NOMO-1 treated with dmso at 0.1 percent for 144 hours (cell line): ENCODE measurements around the gene FBLL1.
"Not testable (repeated sequence)": the region's sequence is repeated elsewhere in the genome, so short reads cannot be mapped to it uniquely, and the experiment has no call there.

Experiments
- DNase-seq: peaks from one replicate; lab custom pipeline; 2025; ENCODE audit not compliant: unreplicated experiment; lab: John Stamatoyannopoulos, UW

The FBLL1 gene

DNA sequence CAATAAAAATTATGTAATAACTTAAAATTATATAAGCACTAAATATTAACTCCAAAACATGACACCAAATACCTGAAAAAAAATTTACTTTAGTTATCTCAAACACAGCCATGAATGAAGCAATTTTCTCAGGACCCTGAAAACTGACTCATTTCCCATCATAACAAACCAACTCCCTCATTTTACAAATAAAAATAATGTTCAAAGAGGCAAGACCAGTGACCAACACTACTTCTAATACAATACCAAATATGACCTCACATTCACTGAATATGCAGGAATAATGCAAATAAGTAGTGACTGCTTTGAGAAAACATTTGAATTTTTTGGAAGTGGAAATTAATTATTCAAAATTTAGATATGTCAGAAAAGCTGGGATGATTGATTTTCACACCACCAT lies 21.6 kb downstream of the FBLL1 start:
- no peak for DNase-seq

DNA sequence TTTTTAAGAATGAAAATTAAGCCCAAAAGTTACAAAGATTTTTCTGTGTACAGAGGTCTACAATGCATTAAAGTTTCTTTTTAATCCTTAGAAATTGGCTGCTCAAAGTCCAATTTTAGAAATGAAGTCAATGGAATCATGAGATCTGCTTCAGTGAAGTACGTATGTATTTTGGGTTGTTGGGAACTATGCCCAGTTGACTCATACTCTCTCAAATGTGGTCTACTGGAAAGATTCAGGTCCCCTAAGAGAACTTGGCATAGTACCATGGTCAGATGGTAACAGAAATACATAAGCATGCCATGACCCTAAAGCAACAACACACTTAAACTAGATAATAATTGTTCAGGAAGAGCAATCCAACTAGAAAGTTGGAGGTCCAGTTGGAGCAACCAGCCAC lies 23.0 kb downstream of the FBLL1 start:
- DNase-seq: no peak

DNA sequence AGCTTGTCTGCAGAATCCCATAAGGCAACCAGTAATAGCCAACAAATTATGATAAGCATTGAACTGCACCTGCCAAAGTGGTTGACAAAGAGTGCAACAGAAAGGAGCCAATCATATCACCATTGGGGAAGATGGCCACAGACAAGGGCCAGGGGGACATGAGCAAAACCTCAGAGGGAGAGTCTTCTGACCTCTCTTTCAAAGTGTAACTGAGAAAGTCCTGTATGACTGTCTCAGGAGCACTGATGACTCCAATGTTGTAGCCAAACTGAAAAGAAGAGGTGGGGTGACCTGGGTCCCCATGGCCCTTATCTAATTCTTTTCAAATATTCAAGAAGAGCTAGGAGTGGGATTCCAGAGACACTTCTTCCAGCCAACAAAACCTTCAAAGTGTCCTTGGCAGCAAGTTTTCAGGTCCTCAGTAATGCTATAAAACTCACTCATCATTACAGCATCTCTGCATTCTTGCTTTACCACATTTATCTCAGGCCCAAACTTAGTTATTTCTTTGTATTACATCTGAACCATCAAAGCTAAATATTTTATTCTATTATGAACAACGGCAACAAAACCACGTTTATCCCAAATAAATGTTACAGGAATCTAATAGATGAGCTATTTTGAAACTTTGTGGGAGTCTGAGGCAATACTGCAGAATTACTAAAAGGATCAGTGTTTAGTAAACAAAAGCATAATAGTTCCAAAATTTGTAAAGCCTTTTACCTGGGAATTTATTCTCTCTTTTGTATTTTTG lies 24.4 kb downstream of the FBLL1 start:
- DNase-seq: no peak

DNA sequence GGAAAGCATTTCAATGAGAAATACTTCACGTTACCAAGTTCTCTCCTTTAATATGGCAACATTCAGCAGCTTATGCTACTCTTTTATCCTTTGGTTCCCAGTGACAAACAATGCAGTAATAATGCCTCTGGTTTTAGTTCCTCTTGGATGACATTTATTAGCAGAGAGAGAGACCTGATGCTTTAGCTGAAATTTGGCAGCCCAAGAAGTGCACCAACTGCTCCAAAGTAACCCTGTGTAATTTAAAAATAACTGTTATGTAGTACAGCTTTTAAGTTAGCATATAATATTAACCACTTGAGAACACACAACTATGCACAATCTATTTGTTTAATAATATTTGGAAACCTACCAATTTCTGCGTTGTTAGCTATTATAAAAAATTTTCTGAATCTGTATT lies 28.3 kb downstream of the FBLL1 start:
- no peak for DNase-seq

DNA sequence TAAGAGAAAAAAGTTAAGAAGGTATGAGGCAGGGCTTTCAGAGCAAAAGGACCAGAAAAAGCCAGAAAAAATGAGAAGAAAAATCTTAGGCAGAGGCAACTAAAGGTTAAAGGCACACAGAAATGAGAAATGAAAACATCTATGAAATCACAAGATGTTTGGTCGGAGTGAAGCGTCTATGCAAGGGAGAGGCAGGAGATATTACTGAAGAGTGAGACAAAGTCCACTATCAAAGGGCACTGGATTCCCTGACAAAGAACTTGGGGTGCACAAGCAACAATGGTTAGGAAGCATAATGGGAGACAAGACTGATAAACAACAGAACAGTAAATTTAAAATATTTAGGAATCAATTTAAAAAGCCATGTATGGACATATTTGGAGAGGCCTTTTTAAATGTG lies 33.2 kb downstream of the FBLL1 start:
- no peak for DNase-seq

DNA sequence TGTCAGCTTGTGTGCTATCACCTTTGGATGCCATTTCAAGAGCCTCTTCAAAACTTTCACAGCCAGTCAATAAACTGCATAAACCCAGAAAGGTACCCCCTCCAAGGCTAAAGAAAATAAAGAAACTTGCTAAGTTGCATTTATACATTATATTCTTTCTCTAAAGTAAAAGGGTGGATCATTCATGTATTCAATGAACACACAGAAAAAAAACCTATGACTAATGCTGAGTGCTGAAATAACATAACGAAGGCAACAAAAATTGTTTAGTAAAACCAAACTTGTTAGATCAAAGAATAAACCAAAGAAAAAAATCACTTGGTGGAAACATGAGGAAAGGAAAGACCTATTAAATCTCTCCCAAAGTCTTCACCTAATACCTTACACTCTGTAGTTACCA lies 34.9 kb downstream of the FBLL1 start:
- no peak for DNase-seq

DNA sequence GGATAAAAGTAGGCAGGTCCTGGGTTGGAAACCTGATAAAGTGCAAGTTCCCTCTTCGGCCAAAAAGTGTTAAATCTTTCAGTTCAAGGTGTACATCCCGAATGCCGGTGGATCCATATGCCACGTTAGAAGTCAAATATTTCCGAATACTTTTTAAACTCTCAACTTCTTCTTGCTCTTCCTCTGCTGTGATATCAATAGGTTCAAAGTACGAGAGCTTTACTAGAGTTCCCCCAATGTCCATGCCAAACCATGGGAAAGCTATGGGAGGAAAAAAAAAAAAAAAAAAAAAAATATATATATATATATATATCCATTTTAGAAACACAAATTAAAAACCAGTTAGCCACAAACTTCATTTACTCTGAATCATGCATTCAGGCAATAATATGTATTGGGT lies 39.6 kb downstream of the FBLL1 start:
- no peak for DNase-seq

DNA sequence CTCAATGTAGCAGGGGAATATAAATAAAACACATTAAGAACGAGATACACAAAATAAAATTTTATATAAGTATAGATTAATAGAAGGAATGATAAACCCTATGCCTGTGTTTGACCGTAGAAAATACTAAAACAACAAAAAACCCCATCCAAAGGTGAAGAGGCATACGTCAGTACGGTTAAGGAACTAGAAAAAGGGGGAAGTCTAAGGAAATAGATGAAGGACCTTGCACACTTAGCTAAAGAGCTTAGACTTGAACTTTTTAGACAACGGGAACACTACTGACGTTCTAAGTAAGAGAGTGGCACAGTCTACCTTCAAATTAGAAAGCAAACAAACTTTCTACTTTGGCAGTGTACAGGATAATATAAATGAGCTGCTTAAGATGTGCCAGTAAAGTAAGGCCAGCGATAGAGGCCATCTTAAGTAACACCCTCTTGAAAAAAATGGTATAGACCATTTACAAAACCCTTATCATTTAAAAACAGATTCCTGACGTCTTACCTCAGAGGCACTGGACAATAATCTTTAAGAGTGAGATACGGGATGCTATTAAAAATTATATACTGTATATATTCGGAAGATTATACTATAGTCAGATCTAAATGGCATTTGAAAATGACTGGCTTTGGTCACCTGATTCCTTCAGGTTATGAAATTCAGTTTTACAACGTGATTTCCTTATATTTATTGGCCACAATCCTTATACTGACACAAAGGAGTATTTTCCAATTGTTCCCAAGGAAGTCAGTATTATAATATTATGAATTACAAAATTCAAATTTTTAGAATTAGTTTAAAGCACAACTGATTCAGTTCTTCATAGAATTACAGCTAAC lies 41.6 kb downstream of the FBLL1 start:
- DNase-seq: no peak

DNA sequence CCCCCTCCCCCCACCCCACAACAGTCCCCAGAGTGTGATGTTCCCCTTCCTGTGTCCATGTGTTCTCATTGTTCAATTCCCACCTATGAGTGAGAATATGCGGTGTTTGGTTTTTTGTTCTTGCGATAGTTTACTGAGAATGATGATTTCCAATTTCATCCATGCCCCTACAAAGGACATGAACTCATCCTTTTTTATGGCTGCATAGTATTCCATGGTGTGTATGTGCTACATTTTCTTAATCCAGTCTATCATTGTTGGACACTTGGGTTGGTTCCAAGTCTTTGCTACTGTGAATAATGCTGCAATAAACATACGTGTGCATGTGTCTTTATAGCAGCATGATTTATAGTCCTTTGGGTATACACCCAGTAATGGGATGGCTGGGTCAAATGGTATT lies 44.6 kb downstream of the FBLL1 start:
- DNase-seq: not testable (repeated sequence)

DNA sequence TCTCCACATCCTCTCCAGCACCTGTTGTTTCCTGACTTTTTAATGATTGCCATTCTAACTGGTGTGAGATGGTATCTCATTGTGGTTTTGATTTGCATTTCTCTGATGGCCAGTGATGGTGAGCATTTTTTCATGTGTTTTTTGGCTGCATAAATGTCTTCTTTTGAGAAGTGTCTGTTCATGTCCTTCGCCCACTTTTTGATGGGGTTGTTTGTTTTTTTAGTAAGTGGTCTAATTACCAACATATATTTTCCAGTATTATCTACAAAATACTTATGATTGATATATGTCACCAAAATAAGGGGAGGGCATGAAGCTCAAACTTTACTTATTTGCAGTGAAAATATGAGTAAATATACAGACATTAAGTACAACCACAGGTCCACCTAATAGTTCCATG lies 45.1 kb downstream of the FBLL1 start:
- not testable (repeated sequence) for DNase-seq

DNA sequence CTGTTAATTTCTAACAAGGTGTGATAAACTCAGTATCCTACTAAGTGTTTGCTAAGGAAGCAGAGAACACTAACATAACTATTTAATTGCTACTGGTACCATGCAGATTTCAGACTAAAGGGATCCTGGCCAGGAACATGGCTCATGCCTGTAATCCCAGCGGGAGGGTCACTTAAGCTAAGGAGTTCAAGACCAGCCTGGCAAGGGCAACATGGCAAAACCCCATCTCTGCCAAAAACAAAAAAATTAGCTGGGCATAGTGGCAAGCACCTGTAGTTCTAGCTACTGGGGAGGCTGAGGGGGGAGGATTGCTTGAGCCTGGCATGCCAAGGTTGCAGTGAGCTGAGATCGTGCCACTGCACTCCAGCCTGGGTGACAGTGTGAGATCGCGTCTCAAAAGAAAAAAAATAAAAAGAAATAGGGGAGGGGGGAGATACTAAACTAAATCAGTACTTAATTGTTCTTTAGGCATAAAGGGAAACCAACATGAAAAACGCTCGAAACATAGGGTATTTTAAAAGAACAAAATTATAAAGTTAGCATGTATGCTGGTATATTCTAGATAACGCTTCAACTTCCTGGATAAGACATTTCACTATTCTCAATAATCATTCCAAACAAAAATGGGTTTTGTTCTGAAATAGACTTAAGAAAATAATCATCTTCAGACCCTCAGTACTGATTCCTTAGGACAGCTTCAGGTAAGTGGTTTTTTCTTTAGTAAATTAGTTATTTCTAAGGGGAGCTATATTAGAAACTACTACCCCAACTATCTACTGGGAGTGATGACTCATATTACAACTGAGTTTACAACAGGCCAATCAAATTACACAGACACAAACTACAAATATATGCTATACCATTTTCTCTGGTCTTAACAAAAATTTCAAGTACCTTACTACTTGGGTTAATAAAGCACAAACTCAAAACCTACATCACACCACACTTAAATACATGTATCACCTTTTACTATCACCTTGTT lies 46.6 kb downstream of the FBLL1 start:
- no peak for DNase-seq

DNA sequence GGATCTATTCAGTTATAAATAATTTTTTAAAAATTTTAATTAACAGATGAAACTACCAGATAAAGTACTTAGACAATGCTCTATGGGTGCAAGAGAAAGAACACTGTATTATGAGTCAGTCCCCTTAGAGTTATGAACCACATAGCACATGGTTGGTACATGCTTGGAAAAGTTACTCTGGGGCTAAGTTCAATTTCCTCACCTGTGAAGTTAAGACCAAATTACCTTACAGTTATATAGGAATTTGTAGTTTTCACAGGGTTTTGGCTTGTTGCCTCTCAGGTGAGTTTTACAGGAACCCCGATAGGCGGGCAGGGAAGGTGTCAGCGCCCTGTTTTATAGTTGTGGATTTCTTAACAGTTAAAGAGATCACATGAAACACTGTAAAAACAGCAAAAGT lies 48.9 kb downstream of the FBLL1 start:
- no peak for DNase-seq

DNA sequence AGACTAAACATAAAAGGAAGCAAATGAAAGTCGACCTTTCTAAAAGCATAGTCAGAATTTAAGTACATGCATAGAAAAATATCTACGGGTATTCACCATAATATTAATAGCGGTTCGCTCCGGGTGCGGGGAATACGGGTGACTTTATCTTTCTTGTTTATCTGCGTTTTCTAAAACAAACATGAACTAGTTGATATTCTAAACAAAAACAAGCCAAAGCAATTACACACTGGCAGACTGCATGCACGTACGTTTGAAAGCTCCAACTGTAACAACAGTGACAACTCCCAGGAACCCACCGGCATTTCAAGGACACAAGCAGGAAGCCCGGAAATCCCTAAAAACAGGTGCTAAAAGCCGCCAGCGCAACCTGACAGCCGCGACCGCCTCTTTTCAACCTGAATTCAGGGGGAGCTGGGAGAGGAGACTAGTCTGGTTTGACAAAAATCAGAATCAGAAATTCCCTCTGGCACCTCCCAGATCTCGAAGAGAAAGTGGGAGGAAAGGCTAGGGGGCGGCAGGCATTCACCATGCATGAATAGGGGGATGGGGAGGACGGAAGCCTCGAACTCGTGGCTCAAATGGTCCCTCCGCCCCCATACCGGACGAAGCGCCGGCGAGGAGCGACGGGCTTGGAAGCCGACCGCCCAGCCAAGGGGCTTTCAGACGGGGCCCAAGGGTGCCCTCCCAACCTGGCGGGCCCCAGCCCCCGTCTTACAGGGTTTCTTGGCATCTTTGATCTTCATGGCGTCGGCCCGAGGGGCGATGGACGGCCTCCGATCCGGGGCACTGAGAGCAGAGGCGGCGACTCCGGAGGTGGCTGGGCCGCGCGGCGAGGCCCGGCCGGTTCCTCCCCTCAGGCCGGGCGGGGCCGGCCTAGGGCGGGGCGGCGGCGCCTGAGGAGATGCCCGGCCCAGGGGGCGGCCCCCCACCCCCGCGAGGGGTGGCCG lies 49.7 kb downstream of the FBLL1 start, which contains the start of gene PANK3:
Gene PANK3 (minus strand): TSS at position 831 of the 950 bp plus-strand sequence. CDS start 85 bp downstream, at position 746.
- DNase-seq: peak; percentile 68

DNA sequence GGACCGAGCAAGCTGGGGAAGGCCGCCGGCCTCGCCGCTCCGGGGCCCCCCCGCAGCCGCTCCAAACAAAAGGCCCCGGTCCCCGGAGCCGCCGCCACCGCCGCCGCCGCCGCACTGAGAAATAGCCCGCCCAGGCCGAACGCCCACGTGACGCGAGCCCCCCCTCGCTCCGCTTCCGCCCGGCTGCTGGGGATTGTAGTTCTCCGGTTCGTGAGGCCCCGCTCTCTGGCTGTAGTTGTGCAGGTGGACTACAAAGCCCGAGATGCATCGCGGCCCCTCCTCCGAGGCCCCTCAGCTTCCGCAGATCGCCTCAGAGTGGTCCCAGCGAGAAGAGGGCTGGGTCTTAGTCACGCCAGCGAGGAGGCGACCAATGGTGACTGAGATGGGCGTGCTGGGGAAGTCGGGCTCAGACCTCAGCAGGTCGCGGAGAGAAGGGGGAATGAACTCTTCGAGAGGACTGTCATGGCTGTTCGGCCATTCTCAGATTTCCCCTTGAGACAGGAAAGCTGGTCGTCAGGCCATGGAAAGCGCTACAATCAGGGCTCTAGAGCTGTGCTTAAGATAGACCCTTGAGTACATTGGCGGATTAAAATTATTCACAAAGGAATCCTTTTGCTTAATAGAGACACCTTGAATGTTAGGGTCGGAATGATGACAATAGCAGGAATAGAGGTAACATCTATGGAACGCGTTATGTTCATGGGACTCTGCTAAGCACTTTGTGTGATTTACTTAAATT lies 50.6 kb downstream of the FBLL1 start:
- DNase-seq: peak; percentile 99

DNA sequence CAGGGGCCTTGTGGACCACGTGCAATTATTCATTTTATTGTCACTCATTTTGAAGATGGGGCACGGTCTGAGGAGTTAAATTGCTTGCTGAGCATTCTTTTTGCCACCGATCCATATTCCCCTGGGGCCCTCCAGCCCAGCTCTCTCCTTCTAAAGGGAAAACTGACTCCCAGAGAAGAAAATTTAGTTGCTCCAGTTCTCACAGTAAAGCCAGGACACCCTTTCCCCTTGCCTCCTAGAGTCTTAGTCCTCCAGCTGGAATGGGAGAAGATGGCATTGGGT lies 51.1 kb downstream of the FBLL1 start:
- DNase-seq: no peak
